Measurements from ENCODE around the gene MINDY2. TPM values are rescaled to one million over a fixed set of nuclear protein-coding genes. Genes with fewer than 3 reads are reported as not detected.

The MINDY2 gene
- total and polyA plus RNA-seq, 2 experiments from 2014 or later: 36.3 to 47.9 TPM

GRCh38 chr15:58724466-58724865 lies 46.6 kb upstream of the MINDY2 start:
- no peak for DNase-seq (ENCODE audit: low spot score)
- no peak overlapping the region for H3K4me2 ChIP-seq
- H3K4me1 ChIP-seq (ENCODE audit: insufficient read depth): peaks cover 10% of the 10 kb centered on the region
- TF ChIP-seq POLR2AphosphoS5 (IDR thresholded peaks at IDR 0.05; ENCODE audit: low read depth): no peak
- TF ChIP-seq EZH2phosphoT487 (IDR thresholded peaks at IDR 0.05; ENCODE audit: unreplicated experiment): no peak
- TF ChIP-seq REST (IDR thresholded peaks at IDR 0.05; ENCODE audit: unreplicated experiment): no peak
- TF ChIP-seq STAT1 (IDR thresholded peaks at IDR 0.05; ENCODE audit: unreplicated experiment): no peak
- TF ChIP-seq EZH2 (IDR thresholded peaks at IDR 0.05; ENCODE audit: low read depth, unreplicated experiment): no peak
- TF ChIP-seq ZNF331 (CRISPR knock-in tag; IDR thresholded peaks at IDR 0.05; ENCODE audit: low read depth): no peak
- no peak for TF ChIP-seq ZNF462 (CRISPR knock-in tag; IDR thresholded peaks at IDR 0.05)
- H3F3A ChIP-seq (replicated peaks; ENCODE audit: low read depth): no peaks in the 10 kb centered on the region
- H3K27me3 Mint-ChIP-seq (ENCODE audit: insufficient read depth, low read depth, poor library complexity): peaks cover 6% of the 10 kb centered on the region
- H3K27ac Mint-ChIP-seq: no peak overlapping the region
- H4K20me1 ChIP-seq (replicated peaks; ENCODE audit: insufficient read depth): peaks cover 41% of the 10 kb centered on the region
- H3K36me3 Mint-ChIP-seq (ENCODE audit: low read depth): no peaks in the 10 kb centered on the region
- H2AFZ ChIP-seq: no peak overlapping the region
- ATAC-seq: no peak; the same call in 2 of the 3 replicates
- peaks cover 22% of the 10 kb centered on the region for H3K4me1 Mint-ChIP-seq
- no peaks in the 10 kb centered on the region for H3K9me2 ChIP-seq (ENCODE audit: insufficient read depth)
- H3K27ac ChIP-seq (ENCODE audit: low read depth): peak overlapping the region; percentile 28; the same call in 1 of the 2 replicates
- no peak overlapping the region for H3K4me3 Mint-ChIP-seq
- no peaks in the 10 kb centered on the region for H3K27me3 ChIP-seq (ENCODE audit: insufficient read depth)
- no peak overlapping the region for H3K4me3 ChIP-seq
- peaks cover 99% of the 10 kb centered on the region for H3K79me2 ChIP-seq (replicated peaks; ENCODE audit: insufficient read depth)
- H3K36me3 ChIP-seq (ENCODE audit: insufficient read depth): no peaks in the 10 kb centered on the region
- H3K9me3 Mint-ChIP-seq: no peaks in the 10 kb centered on the region
